HepG2 (cell line): ENCODE measurements around the gene PIANP. TPM values are rescaled to one million over a fixed set of nuclear protein-coding genes. Genes with fewer than 3 reads are reported as not detected.

Experiments used
- AKAP8 ChIP-seq: sonication (generic); formaldehyde crosslinking; IDR thresholded peaks from 2 replicates; pipeline ENCODE4 v1.5.1; 2020; ENCODE audit warnings: mild to moderate bottlenecking, missing genetic modification reagents
- CHD2 ChIP-seq: IDR thresholded peaks from 2 replicates; pipeline ENCODE4 v1.6.1; 2011; ENCODE audit warnings: low read depth, low read length, improper control_type of control experiment
- E2F1 ChIP-seq: sonication (generic); formaldehyde crosslinking; IDR thresholded peaks from 2 replicates; pipeline ENCODE4 v1.5.0; 2020; ENCODE audit warnings: missing genetic modification reagents
- EP300 ChIP-seq, 3 experiments: sonication (generic) in 1 of 3; formaldehyde crosslinking in 1 of 3; IDR thresholded peaks; 2 replicates each; pipeline versions ENCODE4 v1.5.1 to v1.6.1; 2011 to 2020; ENCODE audit warnings: low read depth in 2 of 3, low read length in 2 of 3, borderline replicate concordance in 1 of 3, improper control_type of control experiment in 1 of 3, mild to moderate bottlenecking in 1 of 3, missing genetic modification reagents in 1 of 3, moderate library complexity in 1 of 3
- GLMP ChIP-seq: sonication (generic); formaldehyde crosslinking; IDR thresholded peaks from 2 replicates; pipeline ENCODE4 v1.9.0; 2021; ENCODE audit warnings: missing genetic modification reagents, mild to moderate bottlenecking, borderline replicate concordance
- MLLT10 ChIP-seq: sonication (generic); formaldehyde crosslinking; IDR thresholded peaks from 2 replicates; pipeline ENCODE4 v1.4.0; 2020; ENCODE audit warnings: missing genetic modification reagents
- NFRKB ChIP-seq: fragments of 450-650 bp; IDR thresholded peaks from 2 replicates; pipeline ENCODE4 v1.6.1; 2017
- SYNCRIP ChIP-seq: fragments of 200-400 bp; formaldehyde crosslinking; IDR thresholded peaks from 2 replicates; pipeline ENCODE4 v1.6.1; 2018; ENCODE audit warnings: mild to moderate bottlenecking, low read depth, low read length; ENCODE audit not compliant: insufficient read depth
- YEATS2 ChIP-seq: sonication (generic); formaldehyde crosslinking; IDR thresholded peaks from 2 replicates; pipeline ENCODE4 v1.4.0; 2020; ENCODE audit warnings: missing genetic modification reagents, borderline replicate concordance
- YEATS4 ChIP-seq: sonication (generic); formaldehyde crosslinking; IDR thresholded peaks from 2 replicates; pipeline ENCODE4 v1.4.0; 2020; ENCODE audit warnings: missing genetic modification reagents, borderline replicate concordance
- ZBTB3 ChIP-seq: sonication (generic); formaldehyde crosslinking; IDR thresholded peaks from 2 replicates; pipeline ENCODE4 v1.4.0; 2020; ENCODE audit warnings: low read depth, mild to moderate bottlenecking, moderate library complexity, missing genetic modification reagents, borderline replicate concordance
- ZBTB8A ChIP-seq: sonication (generic); formaldehyde crosslinking; IDR thresholded peaks from 2 replicates; pipeline ENCODE4 v1.4.0; 2020; ENCODE audit warnings: mild to moderate bottlenecking, low read depth, missing genetic modification reagents, borderline replicate concordance
- ZEB1 ChIP-seq: IDR thresholded peaks from 2 replicates; pipeline ENCODE4 v1.6.1; 2012; ENCODE audit warnings: mild to moderate bottlenecking, low read depth, inconsistent platforms; ENCODE audit not compliant: insufficient replicate concordance
- ZFP36L2 ChIP-seq: sonication (generic); formaldehyde crosslinking; IDR thresholded peaks from 2 replicates; pipeline ENCODE4 v1.4.0; 2020; ENCODE audit warnings: missing genetic modification reagents
- ZNF318 ChIP-seq: sonication (generic); formaldehyde crosslinking; IDR thresholded peaks from 2 replicates; pipeline ENCODE4 v1.4.0; 2020; ENCODE audit warnings: mild to moderate bottlenecking, missing genetic modification reagents
- ZNF788 ChIP-seq: sonication (generic); formaldehyde crosslinking; IDR thresholded peaks from 2 replicates; pipeline ENCODE4 v1.5.0; 2020; ENCODE audit warnings: mild to moderate bottlenecking, missing genetic modification reagents, borderline replicate concordance
- ZSCAN31 ChIP-seq: sonication (generic); formaldehyde crosslinking; IDR thresholded peaks from 2 replicates; pipeline ENCODE4 v1.5.0; 2020; ENCODE audit warnings: low read depth, mild to moderate bottlenecking, missing genetic modification reagents
- polyA plus RNA-seq, 8 experiments: library from polyadenylated mRNA; depleted of rRNA in 3 of 8; stranded (reverse) in 7 of 8; unstranded in 1 of 8; fragments of >200 nt; fragmentation: Illumina TruSeq in 4 of 8; extraction: Trizol in 4 of 8; gene quantifications; 2 replicates each; pipeline versions ENCODE4 v1.2.1 to v1.2.3, GENCODE V29; 2011 to 2016; ENCODE audit warnings: low read depth in 4 of 8, missing spikeins in 1 of 8, mixed read lengths in 1 of 8; ENCODE audit not compliant: insufficient read depth in 1 of 8
- total RNA-seq, 5 experiments: library from RNA; depleted of rRNA; stranded (reverse); fragments of >200 nt; fragmentation: Illumina TruSeq; extraction: Trizol; gene quantifications; 2 replicates each; pipeline ENCODE4 v1.2.3, GENCODE V29; 2016; ENCODE audit warnings: low read depth in 1 of 5

Gene PIANP
- total and polyA plus RNA-seq, 2 of the 13 experiments (the other 11 are each of a cell fraction or from before 2014, with no cell fraction given): not detected

GRCh38 chr12:6688999-6689882 lies 11.4 kb downstream of the PIANP start, which contains the start of gene ZNF384 (continued):
- TF ChIP-seq ZBTB8A (CRISPR knock-in tag) (no peak), GLMP (CRISPR knock-in tag) (no peak), ZNF788 (CRISPR knock-in tag) (peak; percentile 66), ZNF318 (CRISPR knock-in tag) (no peak), YEATS4 (CRISPR knock-in tag) (peak; percentile 79), ZBTB3 (no peak), ZEB1 (peak; percentile 52), AKAP8 (CRISPR knock-in tag) (no peak), ZFP36L2 (CRISPR knock-in tag) (no peak), MLLT10 (CRISPR knock-in tag) (no peak), CHD2 (peak; percentile 83), E2F1 (CRISPR knock-in tag) (peak; percentile 78), YEATS2 (peak; percentile 85), SYNCRIP (no peak), ZSCAN31 (CRISPR knock-in tag) (peak; percentile 93), NFRKB (no peak), EP300 (IDR thresholded peaks at IDR 0.05; ENCODE audit: low read depth in 2 of 2, low read length in 2 of 2) (peak in 1 of 2 experiments; percentile 46; a peak in 2 of 4 replicates), EP300 (CRISPR knock-in tag; IDR thresholded peaks at IDR 0.05; ENCODE audit: borderline replicate concordance) (peak; percentile 21; the same call in 1 of the 2 replicates)
